Measurements from ENCODE around the gene SMYD3.

SMYD3 gene

GRCh38 chr1:246512635-246513034 lies 5.6 kb upstream of the SMYD3 start:
- 86% methylated on average over 10 of the region's 10 CpGs for WGBS
- Histone ChIP-seq H3K9me3 (ENCODE audit: control insufficient read depth, low read length) (peaks cover 39% of the 10 kb centered on the region), H3K4me1 (ENCODE audit: control insufficient read depth, insufficient read depth, low read depth, low read length) (peaks cover 1% of the 10 kb centered on the region), H2BK5ac (ENCODE audit: low read depth, low read length, poor library complexity, severe bottlenecking) (no peak overlapping the region), H3K79me1 (replicated peaks; ENCODE audit: low read length, poor library complexity, severe bottlenecking) (no peaks in the 10 kb centered on the region), H2AFZ (ENCODE audit: low read depth, low read length) (no peak overlapping the region), H3K27me3 (ENCODE audit: control insufficient read depth in 1 of 2, insufficient read depth in 1 of 2, low read length in 2 of 2) (no peaks in the 10 kb centered on the region), H3K23ac (ENCODE audit: low read length in 2 of 2) (no peak overlapping the region), H4K8ac (ENCODE audit: low read length) (no peak overlapping the region), H3K36me3 (ENCODE audit: control insufficient read depth in 1 of 2, insufficient read depth in 2 of 2, low read depth in 1 of 2, low read length in 2 of 2) (no peaks in the 10 kb centered on the region), H3K9ac (ENCODE audit: low read length) (no peak overlapping the region), H2BK15ac (ENCODE audit: low read depth, poor library complexity, severe bottlenecking) (no peak overlapping the region), H2BK120ac (ENCODE audit: low read depth, low read length) (no peak overlapping the region), H4K91ac (ENCODE audit: low read length) (no peak overlapping the region), H3K4me3 (ENCODE audit: insufficient read depth in 1 of 2, low read depth in 1 of 2, low read length in 2 of 2) (no peak overlapping the region), H2AK5ac (ENCODE audit: low read length, severe bottlenecking) (no peak overlapping the region), H3K27ac (ENCODE audit: low read length, poor library complexity, severe bottlenecking) (no peak overlapping the region), H3K4me2 (ENCODE audit: low read length, poor library complexity, severe bottlenecking) (no peak overlapping the region), H2BK12ac (ENCODE audit: low read length in 2 of 2) (no peak overlapping the region), H3K18ac (ENCODE audit: low read depth in 1 of 2, low read length in 2 of 2) (no peak overlapping the region), H3K4ac (ENCODE audit: low read depth in 1 of 2, low read length in 2 of 2) (no peak overlapping the region), H3K14ac (ENCODE audit: low read length in 2 of 2) (no peak overlapping the region)
- DNase-seq, result no peak

GRCh38 chr1:246512230-246512629 lies 5.2 kb upstream of the SMYD3 start:
- Histone ChIP-seq H2AFZ (ENCODE audit: low read depth, low read length) (no peak overlapping the region), H3K27ac (ENCODE audit: low read length, poor library complexity, severe bottlenecking) (no peak overlapping the region), H3K4me1 (ENCODE audit: control insufficient read depth, insufficient read depth, low read depth, low read length) (peaks cover 2% of the 10 kb centered on the region), H3K27me3 (ENCODE audit: control insufficient read depth in 1 of 2, insufficient read depth in 1 of 2, low read length in 2 of 2) (no peaks in the 10 kb centered on the region), H4K8ac (ENCODE audit: low read length) (no peak overlapping the region), H4K91ac (ENCODE audit: low read length) (no peak overlapping the region), H3K18ac (ENCODE audit: low read depth in 1 of 2, low read length in 2 of 2) (no peak overlapping the region), H3K4ac (ENCODE audit: low read depth in 1 of 2, low read length in 2 of 2) (no peak overlapping the region), H3K9ac (ENCODE audit: low read length) (no peak overlapping the region), H3K4me3 (ENCODE audit: insufficient read depth in 1 of 2, low read depth in 1 of 2, low read length in 2 of 2) (no peak overlapping the region), H2BK5ac (ENCODE audit: low read depth, low read length, poor library complexity, severe bottlenecking) (no peak overlapping the region), H3K79me1 (replicated peaks; ENCODE audit: low read length, poor library complexity, severe bottlenecking) (no peaks in the 10 kb centered on the region), H2BK15ac (ENCODE audit: low read depth, poor library complexity, severe bottlenecking) (no peak overlapping the region), H2BK120ac (ENCODE audit: low read depth, low read length) (no peak overlapping the region), H2BK12ac (ENCODE audit: low read length in 2 of 2) (no peak overlapping the region), H3K14ac (ENCODE audit: low read length in 2 of 2) (no peak overlapping the region), H3K4me2 (ENCODE audit: low read length, poor library complexity, severe bottlenecking) (no peak overlapping the region), H3K23ac (ENCODE audit: low read length in 2 of 2) (no peak overlapping the region), H3K36me3 (ENCODE audit: control insufficient read depth in 1 of 2, insufficient read depth in 2 of 2, low read depth in 1 of 2, low read length in 2 of 2) (no peaks in the 10 kb centered on the region), H2AK5ac (ENCODE audit: low read length, severe bottlenecking) (no peak overlapping the region), H3K9me3 (ENCODE audit: control insufficient read depth, low read length) (peaks cover 35% of the 10 kb centered on the region)
- no peak for DNase-seq
- WGBS, result 87% methylated on average over 7 of the region's 7 CpGs

GRCh38 chr1:246511203-246511602 lies 4.1 kb upstream of the SMYD3 start:
- H3K4ac ChIP-seq (ENCODE audit: low read depth in 1 of 2, low read length in 2 of 2), result no peak overlapping the region
- DNase-seq, result no peak
- H2BK12ac ChIP-seq (ENCODE audit: low read length in 2 of 2), result no peak overlapping the region
- no peak overlapping the region for H2AK5ac ChIP-seq (ENCODE audit: low read length, severe bottlenecking)
- H3K23ac ChIP-seq (ENCODE audit: low read length in 2 of 2), result no peak overlapping the region
- no peak overlapping the region for H3K9ac ChIP-seq (ENCODE audit: low read length)
- no peak overlapping the region for H3K4me3 ChIP-seq (ENCODE audit: insufficient read depth in 1 of 2, low read depth in 1 of 2, low read length in 2 of 2)
- H2BK15ac ChIP-seq (ENCODE audit: low read depth, poor library complexity, severe bottlenecking), result no peak overlapping the region
- no peak overlapping the region for H3K18ac ChIP-seq (ENCODE audit: low read depth in 1 of 2, low read length in 2 of 2)
- no peak overlapping the region for H4K91ac ChIP-seq (ENCODE audit: low read length)
- no peaks in the 10 kb centered on the region for H3K36me3 ChIP-seq (ENCODE audit: control insufficient read depth in 1 of 2, insufficient read depth in 2 of 2, low read depth in 1 of 2, low read length in 2 of 2)
- no peaks in the 10 kb centered on the region for H3K27me3 ChIP-seq (ENCODE audit: control insufficient read depth in 1 of 2, insufficient read depth in 1 of 2, low read length in 2 of 2)
- no peak overlapping the region for H3K27ac ChIP-seq (ENCODE audit: low read length, poor library complexity, severe bottlenecking)
- H3K4me1 ChIP-seq (ENCODE audit: control insufficient read depth, insufficient read depth, low read depth, low read length), result peaks cover 7% of the 10 kb centered on the region
- peaks cover under 1% of the 10 kb centered on the region for H3K79me1 ChIP-seq (replicated peaks; ENCODE audit: low read length, poor library complexity, severe bottlenecking)
- no peak overlapping the region for H2BK5ac ChIP-seq (ENCODE audit: low read depth, low read length, poor library complexity, severe bottlenecking)
- 94% methylated on average over 7 of the region's 7 CpGs for WGBS
- no peak overlapping the region for H2BK120ac ChIP-seq (ENCODE audit: low read depth, low read length)
- peaks cover 25% of the 10 kb centered on the region for H3K9me3 ChIP-seq (ENCODE audit: control insufficient read depth, low read length)
- no peak overlapping the region for H3K14ac ChIP-seq (ENCODE audit: low read length in 2 of 2)
- H4K8ac ChIP-seq (ENCODE audit: low read length), result no peak overlapping the region
- no peak overlapping the region for H2AFZ ChIP-seq (ENCODE audit: low read depth, low read length)
- no peak overlapping the region for H3K4me2 ChIP-seq (ENCODE audit: low read length, poor library complexity, severe bottlenecking)

GRCh38 chr1:246510147-246511030 lies 3.3 kb upstream of the SMYD3 start:
- H4K8ac ChIP-seq (ENCODE audit: low read length), result no peak overlapping the region
- no peaks in the 10 kb centered on the region for H3K36me3 ChIP-seq (ENCODE audit: control insufficient read depth in 1 of 2, insufficient read depth in 2 of 2, low read depth in 1 of 2, low read length in 2 of 2)
- no peak overlapping the region for H2AK5ac ChIP-seq (ENCODE audit: low read length, severe bottlenecking)
- 75% methylated on average over 13 of the region's 13 CpGs for WGBS
- H3K4me1 ChIP-seq (ENCODE audit: control insufficient read depth, insufficient read depth, low read depth, low read length), result peaks cover 9% of the 10 kb centered on the region
- H3K4me3 ChIP-seq (ENCODE audit: insufficient read depth in 1 of 2, low read depth in 1 of 2, low read length in 2 of 2), result no peak overlapping the region
- no peak overlapping the region for H3K27ac ChIP-seq (ENCODE audit: low read length, poor library complexity, severe bottlenecking)
- no peaks in the 10 kb centered on the region for H3K27me3 ChIP-seq (ENCODE audit: control insufficient read depth in 1 of 2, insufficient read depth in 1 of 2, low read length in 2 of 2)
- H2BK15ac ChIP-seq (ENCODE audit: low read depth, poor library complexity, severe bottlenecking), result no peak overlapping the region
- H3K9ac ChIP-seq (ENCODE audit: low read length), result no peak overlapping the region
- H3K4ac ChIP-seq (ENCODE audit: low read depth in 1 of 2, low read length in 2 of 2), result no peak overlapping the region
- H2AFZ ChIP-seq (ENCODE audit: low read depth, low read length), result no peak overlapping the region
- H2BK12ac ChIP-seq (ENCODE audit: low read length in 2 of 2), result no peak overlapping the region
- peaks cover 17% of the 10 kb centered on the region for H3K9me3 ChIP-seq (ENCODE audit: control insufficient read depth, low read length)
- peaks cover 5% of the 10 kb centered on the region for H3K79me1 ChIP-seq (replicated peaks; ENCODE audit: low read length, poor library complexity, severe bottlenecking)
- no peak overlapping the region for H3K18ac ChIP-seq (ENCODE audit: low read depth in 1 of 2, low read length in 2 of 2)
- no peak overlapping the region for H4K91ac ChIP-seq (ENCODE audit: low read length)
- H2BK5ac ChIP-seq (ENCODE audit: low read depth, low read length, poor library complexity, severe bottlenecking), result no peak overlapping the region
- no peak overlapping the region for H3K14ac ChIP-seq (ENCODE audit: low read length in 2 of 2)
- H2BK120ac ChIP-seq (ENCODE audit: low read depth, low read length), result no peak overlapping the region
- H3K23ac ChIP-seq (ENCODE audit: low read length in 2 of 2), result no peak overlapping the region
- H3K4me2 ChIP-seq (ENCODE audit: low read length, poor library complexity, severe bottlenecking), result no peak overlapping the region
- no peak for DNase-seq
